IMR-90 (cell line): Measurements from ENCODE around the gene TAF10. TPM values are rescaled to one million over a fixed set of nuclear protein-coding genes. Genes with fewer than 3 reads are reported as not detected.

Experiments
- ATAC-seq: fragments of 200-7000 bp; cut with Tn5 transposase; 2 replicates; pipeline ENCODE4 v1.9.1; 2020; ENCODE audit warnings: low read depth, mild to moderate bottlenecking, moderate library complexity
- BruUV-seq: library from RNA; stranded (reverse); fragments of 400-500 nt; replicated peaks from 2 replicates; lab custom pipeline; 2021; lab: Mats Ljungman, UMichigan
- CTCF ChIA-PET: fragments of 300-600 bp; formaldehyde crosslinking; extraction: SDS; loops from one replicate; lab custom pipeline; 2021; ENCODE audit warnings: antibody characterized with exemption; lab: Yijun Ruan, JAX
- POLR2A ChIA-PET: fragments of 300-600 bp; sonication (Branson Sonifier 250); formaldehyde crosslinking; loops from one replicate; lab custom pipeline; 2022; ENCODE audit warnings: antibody characterized with exemption; ENCODE audit not compliant: unreplicated experiment; lab: Charles Lee
- DNase-seq: peaks from one replicate; pipeline ENCODE4 v3.0.0; 2013
- H2AFZ ChIP-seq: replicated peaks from 2 replicates; pipeline ENCODE3; 2013; ENCODE audit warnings: low read length, mild to moderate bottlenecking; ENCODE audit not compliant: poor library complexity
- H2AK5ac ChIP-seq: 2 replicates; pipeline ENCODE4 v1.6.1; 2013; ENCODE audit warnings: low read depth, low read length, inconsistent platforms
- H2AK9ac ChIP-seq: replicated peaks from 2 replicates; pipeline ENCODE3; 2013; ENCODE audit warnings: mild to moderate bottlenecking, low read depth, low read length, moderate library complexity; ENCODE audit not compliant: poor library complexity
- H2BK120ac ChIP-seq: 2 replicates; pipeline ENCODE4 v1.6.1; 2013; ENCODE audit warnings: low read depth, low read length, inconsistent platforms
- H2BK15ac ChIP-seq: 3 replicates; pipeline ENCODE4 v1.6.1; 2013; ENCODE audit warnings: low read depth, low read length, inconsistent platforms
- H2BK20ac ChIP-seq: 2 replicates; pipeline ENCODE4 v1.6.1; 2013; ENCODE audit warnings: low read depth, mild to moderate bottlenecking, inconsistent platforms, low read length, moderate library complexity
- H2BK5ac ChIP-seq: 2 replicates; pipeline ENCODE4 v1.6.1; 2013; ENCODE audit warnings: mild to moderate bottlenecking, low read depth, low read length, inconsistent platforms; ENCODE audit not compliant: poor library complexity, severe bottlenecking
- H3K14ac ChIP-seq: replicated peaks from 2 replicates; pipeline ENCODE4 v1.6.1; 2013; ENCODE audit warnings: low read depth, low read length, inconsistent platforms
- H3K18ac ChIP-seq: 2 replicates; pipeline ENCODE4 v1.6.1; 2013; ENCODE audit warnings: low read depth, low read length, control low read depth
- H3K23ac ChIP-seq: 2 replicates; pipeline ENCODE4 v1.6.1; 2013; ENCODE audit warnings: low read depth, low read length, inconsistent platforms
- H3K27ac ChIP-seq: 2 replicates; pipeline ENCODE4 v1.5.1; 2013; ENCODE audit warnings: mild to moderate bottlenecking, control low read depth, low read length; ENCODE audit not compliant: insufficient read depth
- H3K27me3 ChIP-seq: 2 replicates; pipeline ENCODE4 v1.6.1; 2013; ENCODE audit warnings: low read length; ENCODE audit not compliant: control insufficient read depth, insufficient read depth
- H3K36me3 ChIP-seq: 2 replicates; pipeline ENCODE4 v1.6.1; 2013; ENCODE audit warnings: low read length, mixed read lengths; ENCODE audit not compliant: control insufficient read depth, insufficient read depth
- H3K4ac ChIP-seq: 2 replicates; pipeline ENCODE4 v1.6.1; 2013; ENCODE audit warnings: low read depth, low read length, inconsistent platforms
- H3K4me1 ChIP-seq: 2 replicates; pipeline ENCODE4 v1.6.1; 2013; ENCODE audit warnings: low read length, mixed read lengths; ENCODE audit not compliant: control insufficient read depth, insufficient read depth
- H3K4me2 ChIP-seq: 2 replicates; pipeline ENCODE4 v1.6.1; 2013; ENCODE audit warnings: low read depth, mild to moderate bottlenecking, control low read depth, low read length, moderate library complexity
- H3K4me3 ChIP-seq: 2 replicates; pipeline ENCODE4 v1.5.1; 2013; ENCODE audit warnings: low read depth, mild to moderate bottlenecking, control low read depth, low read length, moderate library complexity; ENCODE audit not compliant: insufficient read depth
- H3K56ac ChIP-seq: 2 replicates; pipeline ENCODE4 v1.6.1; 2013; ENCODE audit warnings: low read length, inconsistent platforms; ENCODE audit not compliant: insufficient read depth; ENCODE audit errors: extremely low read depth
- H3K79me1 ChIP-seq, 2 experiments: 2 replicates each; pipeline ENCODE4 v1.6.1; 2013; ENCODE audit warnings: low read length in 2 of 2, inconsistent platforms in 1 of 2, low read depth in 1 of 2
- H3K9ac ChIP-seq: 2 replicates; pipeline ENCODE4 v1.6.1; 2013; ENCODE audit warnings: low read depth, low read length, control low read depth
- H3K9me1 ChIP-seq: 2 replicates; pipeline ENCODE4 v1.6.1; 2013; ENCODE audit warnings: low read length, inconsistent platforms; ENCODE audit not compliant: insufficient read depth
- H3K9me3 ChIP-seq: 2 replicates; pipeline ENCODE4 v1.6.1; 2013; ENCODE audit warnings: low read length; ENCODE audit not compliant: control insufficient read depth, insufficient read depth
- H4K20me1 ChIP-seq: 2 replicates; pipeline ENCODE4 v1.6.1; 2013; ENCODE audit warnings: low read length, inconsistent platforms; ENCODE audit not compliant: insufficient read depth
- H4K5ac ChIP-seq: 2 replicates; pipeline ENCODE4 v1.6.1; 2013; ENCODE audit warnings: mild to moderate bottlenecking, low read depth, low read length, control low read depth
- H4K8ac ChIP-seq, 2 experiments: 2 replicates each; pipeline ENCODE4 v1.6.1; 2013; ENCODE audit warnings: low read depth in 2 of 2, low read length in 2 of 2, control low read depth in 1 of 2, inconsistent platforms in 1 of 2
- H4K91ac ChIP-seq: 2 replicates; pipeline ENCODE4 v1.6.1; 2013; ENCODE audit warnings: low read depth, low read length, inconsistent platforms; ENCODE audit not compliant: insufficient read depth
- BHLHE40 ChIP-seq: fragments of 150-350 bp; IDR thresholded peaks from 2 replicates; pipeline ENCODE4 v1.6.1; 2016; ENCODE audit warnings: mild to moderate bottlenecking, low read depth, low read length
- CEBPB ChIP-seq: IDR thresholded peaks from 2 replicates; pipeline ENCODE4 v1.6.1; 2012; ENCODE audit warnings: low read depth, low read length, improper control_type of control experiment
- CHD1 ChIP-seq: IDR thresholded peaks from 2 replicates; pipeline ENCODE4 v1.6.1; 2012; ENCODE audit warnings: low read depth, low read length, improper control_type of control experiment
- CTCF ChIP-seq: conservative IDR thresholded peaks from 2 replicates; pipeline ENCODE4 v1.5.1; 2012; ENCODE audit warnings: mild to moderate bottlenecking, low read depth, low read length, improper control_type of control experiment
- ELK1 ChIP-seq: fragments of 150-350 bp; IDR thresholded peaks from 2 replicates; pipeline ENCODE4 v1.6.1; 2016; ENCODE audit warnings: low read depth, mild to moderate bottlenecking, low read length, moderate library complexity, borderline replicate concordance
- FOS ChIP-seq: fragments of 150-350 bp; IDR thresholded peaks from 2 replicates; pipeline ENCODE4 v1.6.1; 2016; ENCODE audit warnings: low read depth, low read length
- MAFK ChIP-seq: IDR thresholded peaks from 2 replicates; pipeline ENCODE4 v1.6.1; 2012; ENCODE audit warnings: low read depth, low read length, improper control_type of control experiment
- MAZ ChIP-seq: IDR thresholded peaks from 2 replicates; pipeline ENCODE4 v1.6.1; 2012; ENCODE audit warnings: low read depth, mild to moderate bottlenecking, low read length, improper control_type of control experiment, moderate library complexity, borderline replicate concordance
- MXI1 ChIP-seq: IDR thresholded peaks from 2 replicates; pipeline ENCODE4 v1.6.1; 2012; ENCODE audit warnings: low read depth, mild to moderate bottlenecking, low read length, moderate library complexity, borderline replicate concordance
- NFE2L2 ChIP-seq: fragments of 150-350 bp; IDR thresholded peaks from 2 replicates; pipeline ENCODE4 v1.6.1; 2016; ENCODE audit warnings: low read depth, mild to moderate bottlenecking, low read length
- POLR2A ChIP-seq: IDR thresholded peaks from 2 replicates; pipeline ENCODE4 v1.6.1; 2012; ENCODE audit warnings: mild to moderate bottlenecking, low read depth, low read length
- RAD21 ChIP-seq: IDR thresholded peaks from 2 replicates; pipeline ENCODE4 v1.6.1; 2012; ENCODE audit warnings: low read length, improper control_type of control experiment
- RCOR1 ChIP-seq: IDR thresholded peaks from 2 replicates; pipeline ENCODE4 v1.6.1; 2012; ENCODE audit warnings: mild to moderate bottlenecking, low read length, improper control_type of control experiment; ENCODE audit not compliant: insufficient replicate concordance
- RFX5 ChIP-seq: IDR thresholded peaks from 2 replicates; pipeline ENCODE4 v1.8.0; 2012; ENCODE audit warnings: low read depth, mild to moderate bottlenecking, low read length, moderate library complexity
- SMC3 ChIP-seq: fragments of 150-350 bp; IDR thresholded peaks from 2 replicates; pipeline ENCODE4 v1.6.1; 2016; ENCODE audit warnings: low read depth, mild to moderate bottlenecking, antibody characterized with exemption, low read length, moderate library complexity
- USF2 ChIP-seq: fragments of 150-350 bp; IDR thresholded peaks from 2 replicates; pipeline ENCODE4 v1.6.1; 2017; ENCODE audit warnings: mild to moderate bottlenecking, antibody characterized with exemption, low read length, low read depth
- WGBS, 2 experiments: methylation state at CpG; one replicate each; pipeline versions ENCODE4 v1.1.5 to v1.1.7; 2013; ENCODE audit warnings: missing lambda C conversion rate in 2 of 2; ENCODE audit not compliant: insufficient read length in 1 of 2; ENCODE audit errors: extremely low coverage in 2 of 2; 5-methylcytosine and 5-hydroxymethylcytosine counted together
- dilution Hi-C: fragments of 300-500 bp; cut with HindIII; formaldehyde crosslinking; loops from one replicate; pipeline ENCODE4 v1.14.3; 2018; ENCODE audit warnings: low sequenced_read_pairs; ENCODE audit not compliant: unreplicated experiment
- in situ Hi-C: fragments of 300-500 bp; cut with MboI; formaldehyde crosslinking; loops from 3 replicates; pipeline ENCODE4 v1.14.3; 2019; ENCODE audit warnings: low sequenced_read_pairs, inconsistent platforms, mixed read lengths
- intact Hi-C: fragments of 100-400 bp; cut with micrococcal nuclease; formaldehyde crosslinking; loops from 2 replicates; pipeline ENCODE4 v1.10.0; 2022
- polyA plus RNA-seq, 3 experiments: library from polyadenylated mRNA; depleted of rRNA; stranded (reverse); fragments of >200 nt; gene quantifications; 2 replicates each; pipeline ENCODE4 v1.2.3, GENCODE V29; 2012; ENCODE audit warnings: low replicate concordance in 1 of 3
- total RNA-seq: library from RNA; depleted of rRNA; stranded (reverse); fragments of >200 nt; gene quantifications from 2 replicates; pipeline ENCODE4 v1.2.3, GENCODE V29; 2012

The TAF10 gene
- total and polyA plus RNA-seq, 2 of the 4 experiments (the other 2 are of a cell fraction): 18.6 to 132 TPM

GRCh38 chr11:6653097-6653496 lies 41.1 kb upstream of the TAF10 start:
- Histone ChIP-seq H2AK9ac (no peak overlapping the region), H3K18ac (no peak overlapping the region), H3K9me1 (peaks cover 18% of the 10 kb centered on the region), H2BK120ac (no peak overlapping the region), H3K14ac (no peak overlapping the region), H2BK15ac (no peak overlapping the region), H3K56ac (no peak overlapping the region), H3K4me2 (no peak overlapping the region), H3K79me1 (peaks cover 3 to 21% of the 10 kb centered on the region in 2 experiments; a peak in 2 of 4 replicates), H4K20me1 (0 out of 2 replicates have a peak, but pooled peaks cover 3% of the 10 kb centered on the region), H3K27me3 (peaks cover 14% of the 10 kb centered on the region), H4K91ac (no peak overlapping the region), H3K4me1 (peaks cover 5% of the 10 kb centered on the region), H3K27ac (no peak overlapping the region), H2AK5ac (peak overlapping the region; percentile 57; the same call in 1 of the 2 replicates), H3K9me3 (no peaks in the 10 kb centered on the region), H4K5ac (no peak overlapping the region), H4K8ac (no peak overlapping the region), H2BK20ac (no peak overlapping the region), H2AFZ (no peak overlapping the region), H3K36me3 (no peaks in the 10 kb centered on the region), H2BK5ac (no peak overlapping the region), H3K9ac (no peak overlapping the region), H3K4me3 (no peak overlapping the region), H3K23ac (peak overlapping the region; percentile 66; the same call in 1 of the 2 replicates), H3K4ac (no peak overlapping the region)
- 100% methylated on average over 1 of the region's 1 CpG; no CpG with 5 or more reads in 1 of the 2 experiments for WGBS, 2 experiments
- no peak for TF ChIP-seq FOS
- no peak for TF ChIP-seq RCOR1
- TF ChIP-seq RFX5: no peak
- no peak for TF ChIP-seq USF2
- no peak for TF ChIP-seq MAZ
- no peak for TF ChIP-seq RAD21
- no peak for TF ChIP-seq POLR2A
- no peak for TF ChIP-seq CTCF
- no peak for TF ChIP-seq MAFK
- TF ChIP-seq ELK1: no peak
- TF ChIP-seq NFE2L2: no peak
- no peak for TF ChIP-seq BHLHE40
- TF ChIP-seq CEBPB: no peak
- TF ChIP-seq MXI1: no peak
- no peak for TF ChIP-seq CHD1
- no peak for TF ChIP-seq SMC3
- DNase-seq: no peak
- CTCF ChIA-PET: no interaction called here
- in situ Hi-C loops: no loop called here
- POLR2A ChIA-PET: no interaction called here
- dilution Hi-C loops: no loop called here
- no TSS peak for BruUV-seq
- intact Hi-C loops: no loop called here
- ATAC-seq: no peak
